GM21723 (cell line): ENCODE results near the gene CRTC1.

Source experiments
- ATAC-seq: cut with Tn5 transposase; IDR thresholded peaks from one replicate; pipeline ENCODE4 v1.9.1; 2021; ENCODE audit warnings: mild to moderate bottlenecking, moderate library complexity; ENCODE audit not compliant: unreplicated experiment

The CRTC1 gene

DNA sequence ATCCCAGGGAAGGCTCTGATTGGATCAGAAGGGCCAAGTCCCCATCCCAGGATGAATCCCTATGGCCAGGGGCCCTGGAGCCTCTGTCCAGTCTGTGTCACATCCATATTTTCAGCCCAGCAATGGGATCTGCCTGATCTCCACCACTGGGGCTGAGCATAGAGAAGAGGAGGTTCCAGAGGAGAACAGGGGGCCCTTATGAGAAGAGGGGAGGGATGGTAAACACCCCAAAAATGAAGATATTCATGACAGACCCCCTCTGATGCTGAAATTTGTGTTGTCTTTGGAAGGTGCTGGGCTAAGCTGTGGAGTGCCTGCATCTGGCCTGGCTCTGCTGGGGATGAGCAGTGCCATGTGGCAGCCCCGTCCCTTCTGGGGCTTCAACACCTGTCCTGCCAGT is 32.2 kb upstream of the CRTC1 start:
- no peak for ATAC-seq

DNA sequence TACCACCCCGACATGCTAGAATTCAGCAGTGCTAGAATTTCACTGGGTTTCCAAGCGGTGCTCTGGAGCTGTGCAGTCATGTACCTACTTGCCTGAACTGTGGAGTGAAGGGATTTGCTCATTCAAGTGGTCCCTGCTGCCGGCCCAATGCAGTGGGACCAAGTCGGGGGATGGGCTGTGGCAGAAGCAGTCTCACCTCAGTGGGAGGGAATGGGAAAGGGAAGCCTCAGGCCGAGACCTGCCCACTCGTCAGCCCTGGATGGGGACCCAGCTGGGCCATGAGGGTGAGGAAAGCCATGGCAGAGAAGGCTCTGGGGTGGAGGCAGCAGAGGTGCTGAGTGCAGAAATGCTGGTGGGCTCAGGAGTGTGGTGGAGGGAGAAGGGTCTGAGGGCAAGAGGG is 31.7 kb upstream of the CRTC1 start:
- ATAC-seq, result no peak

DNA sequence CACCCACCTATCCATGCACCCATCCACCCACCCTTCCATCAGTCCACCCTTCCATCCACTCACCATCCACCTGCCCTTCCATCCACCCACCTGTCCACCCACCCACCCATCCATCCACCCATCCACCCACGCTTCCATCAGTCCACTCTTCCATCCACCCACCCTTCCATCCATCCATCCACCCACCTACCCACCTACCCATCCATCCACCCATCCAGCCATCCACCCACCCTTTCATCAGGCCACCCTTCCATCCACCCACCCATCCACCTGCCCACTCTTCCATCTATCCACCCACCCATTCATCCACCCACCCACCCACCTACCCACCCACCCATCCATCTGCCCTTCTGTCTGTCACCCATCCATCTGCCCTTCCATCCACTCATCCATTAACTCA is 29.6 kb upstream of the CRTC1 start:
- no peak for ATAC-seq

DNA sequence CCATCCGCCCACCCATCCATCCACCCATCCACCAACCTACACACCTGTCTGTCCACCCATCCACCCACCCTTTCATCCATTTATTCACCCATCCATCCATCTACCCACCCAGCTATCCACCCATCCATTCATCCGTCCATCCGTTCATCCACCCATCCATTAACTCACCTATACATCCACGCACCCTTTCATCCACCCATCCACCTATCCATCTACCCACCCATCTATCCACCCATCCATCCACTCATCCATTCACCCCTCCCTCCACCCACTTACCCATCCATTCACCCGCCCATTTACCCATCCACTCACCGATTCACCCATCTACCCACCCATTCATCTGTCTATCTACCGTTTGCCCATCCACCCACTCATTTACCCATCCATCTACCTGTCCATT is 29.0 kb upstream of the CRTC1 start:
- ATAC-seq, result no peak

DNA sequence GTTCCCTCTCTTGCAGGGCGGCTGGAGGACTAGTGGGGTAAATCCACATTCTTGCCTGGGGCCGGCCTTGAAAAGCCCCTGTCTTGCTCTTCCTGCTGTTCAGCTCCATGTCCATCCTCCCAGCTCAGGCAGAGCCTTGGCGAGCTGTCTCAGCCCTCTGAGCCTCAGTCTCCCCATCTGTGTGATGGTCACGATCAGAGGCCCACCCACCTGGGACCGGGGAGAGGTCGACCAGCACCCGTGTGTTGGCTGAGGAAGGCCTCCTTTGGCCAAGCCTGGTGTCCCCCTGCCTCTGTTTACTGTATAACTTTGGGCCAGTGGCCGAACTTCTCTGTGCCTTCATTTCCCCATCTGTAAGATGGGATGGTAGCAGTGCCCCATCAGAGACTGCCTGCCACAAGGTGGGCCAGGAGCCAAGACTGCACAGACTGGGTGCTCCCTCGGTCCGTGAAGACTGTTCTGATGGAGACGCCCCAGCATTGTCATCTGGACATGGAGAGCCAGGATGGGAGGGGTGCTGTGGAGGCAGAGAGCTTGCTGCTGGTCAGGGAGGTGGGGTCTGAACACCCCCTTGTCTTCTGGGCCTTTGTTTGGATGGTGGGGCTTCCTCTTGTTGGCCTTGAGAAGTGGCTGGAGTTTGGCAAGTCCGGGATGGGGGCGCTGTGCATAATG is 28.2 kb upstream of the CRTC1 start:
- no peak for ATAC-seq

DNA sequence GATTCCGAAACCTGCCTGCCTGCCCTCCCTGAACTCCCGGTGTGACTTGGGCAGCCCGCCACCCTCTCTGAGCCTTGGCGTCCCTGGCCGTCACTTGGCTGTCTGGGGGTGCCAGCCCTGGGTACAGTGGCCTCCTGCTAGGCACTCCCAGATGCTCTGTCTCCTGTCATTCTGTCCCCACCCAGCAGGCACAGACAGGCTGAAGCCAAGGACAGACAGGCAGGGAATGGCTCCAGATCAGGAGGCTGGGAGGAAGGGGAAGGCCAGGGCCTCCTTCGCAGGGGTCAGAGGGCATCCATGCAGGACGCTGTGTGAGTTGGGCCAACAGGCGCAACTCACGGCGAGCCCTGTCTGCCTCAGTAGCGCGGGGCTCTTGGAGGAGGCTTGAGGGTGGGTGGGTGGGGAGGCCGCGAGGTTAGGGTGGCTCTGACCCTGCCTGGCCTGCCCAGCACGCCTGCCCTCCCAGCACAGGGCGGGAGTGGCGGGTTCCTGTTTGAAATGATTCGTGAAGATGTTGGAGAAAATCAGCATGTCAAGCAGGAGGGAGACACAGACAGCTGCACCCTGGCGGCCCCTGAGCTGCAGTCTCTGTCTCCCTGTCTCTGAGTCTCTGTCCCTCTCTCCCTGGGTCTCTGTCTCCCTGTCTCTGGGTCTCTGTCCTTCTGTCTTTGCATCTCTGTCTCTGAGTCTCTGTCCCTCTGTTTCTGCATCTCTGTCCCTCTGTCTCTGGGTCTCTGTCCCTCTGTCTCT is 27.0 kb upstream of the CRTC1 start:
- ATAC-seq, result no peak

DNA sequence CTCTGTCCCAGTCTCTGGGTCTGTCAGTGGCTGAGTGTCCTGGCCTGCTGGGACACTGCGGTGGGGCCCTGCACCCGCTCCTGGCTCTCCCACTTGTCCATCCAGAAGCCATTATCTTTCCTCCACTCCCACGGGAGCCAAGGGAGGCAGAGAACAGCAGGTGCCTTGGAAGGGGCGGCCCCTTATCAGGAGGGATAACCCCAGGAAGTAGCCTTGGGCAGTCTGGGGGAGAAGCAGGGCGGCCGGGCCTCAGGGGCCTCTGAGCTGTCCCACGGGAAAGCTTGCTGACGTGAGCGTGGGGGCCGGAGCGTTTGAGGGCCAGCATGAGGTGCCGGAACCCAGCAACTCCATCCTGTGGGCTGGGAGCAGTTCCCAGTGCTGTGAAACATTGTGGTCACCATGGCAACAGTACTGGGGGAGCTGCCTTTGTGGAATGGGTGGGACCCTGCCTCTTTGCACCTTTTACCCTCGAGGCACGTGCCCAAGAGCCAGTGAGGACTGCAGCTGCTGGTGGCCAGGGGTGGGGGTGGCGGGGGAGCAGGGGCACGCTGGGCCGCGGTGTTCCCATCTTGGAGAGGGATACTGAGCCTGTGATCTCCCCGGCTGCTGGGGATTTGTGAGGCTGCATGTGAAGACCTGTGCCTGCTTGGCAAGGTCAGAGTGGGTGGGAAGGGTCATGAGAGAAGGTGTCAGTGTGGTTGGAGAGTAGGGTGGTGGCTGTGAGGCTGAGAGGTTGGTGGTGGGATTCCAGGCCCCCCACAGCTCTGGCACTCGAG is 25.7 kb upstream of the CRTC1 start:
- no peak for ATAC-seq

DNA sequence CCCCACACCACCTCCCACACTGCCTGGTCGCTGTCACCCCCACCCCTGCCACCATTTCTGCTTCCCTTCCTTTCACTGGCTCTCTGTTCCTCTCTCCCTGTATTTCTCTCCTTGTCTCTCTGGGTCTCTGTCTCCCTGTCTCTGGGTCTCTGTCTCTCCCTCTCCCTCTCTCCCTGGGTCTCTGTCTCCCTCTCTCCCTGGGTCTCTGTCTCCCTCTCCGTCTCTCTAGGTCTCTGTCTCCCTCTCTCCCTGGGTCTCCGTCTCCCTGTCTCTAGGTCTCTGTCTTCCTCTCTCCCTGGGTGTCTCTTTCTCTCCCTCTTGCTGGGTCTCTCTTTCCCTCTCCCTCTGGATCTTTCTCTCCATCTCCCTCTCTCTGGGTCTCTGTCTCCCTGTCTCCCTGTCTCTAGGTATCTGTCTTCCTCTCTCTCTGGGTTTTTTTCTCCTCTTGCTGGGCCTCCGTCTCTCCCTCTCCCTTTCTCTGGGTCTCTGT is 25.1 kb upstream of the CRTC1 start:
- ATAC-seq, result no peak

DNA sequence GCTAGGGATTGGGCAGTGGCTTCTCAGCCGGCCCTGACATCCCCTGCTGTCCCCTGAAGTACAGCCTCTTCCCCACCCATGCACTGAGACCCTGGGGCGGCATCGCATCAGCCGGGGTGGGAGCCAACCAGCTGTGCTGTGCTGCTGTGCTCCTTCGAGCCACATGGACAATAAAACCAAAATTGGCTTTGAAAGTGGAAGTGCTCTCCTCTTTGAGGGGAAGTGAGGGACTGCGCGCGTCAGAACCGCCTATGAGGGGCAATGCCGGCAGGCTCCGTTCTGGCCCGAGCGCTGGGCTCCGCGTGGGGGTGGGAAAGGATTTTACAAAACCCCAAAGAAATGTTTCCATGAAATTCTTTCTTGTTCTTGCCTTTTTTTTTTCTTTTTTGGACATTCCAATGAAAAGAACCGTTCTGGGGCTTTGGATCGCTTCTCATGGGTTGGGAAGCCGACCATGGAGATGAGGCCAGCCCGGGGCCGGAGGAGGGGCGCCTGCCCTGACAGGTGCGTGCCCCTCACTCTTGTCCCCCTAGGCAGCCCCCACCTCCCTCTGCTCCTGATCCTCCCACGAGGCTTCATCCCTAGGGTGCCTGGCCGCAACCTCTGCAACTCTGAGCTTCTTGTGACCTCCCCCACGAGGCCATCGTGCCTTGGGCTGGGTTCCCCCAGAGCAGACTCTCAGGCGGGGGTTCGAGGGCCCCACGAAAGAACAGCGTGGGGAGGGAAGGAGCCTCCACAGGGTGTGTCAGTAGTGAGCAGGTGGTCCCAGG is 24.0 kb upstream of the CRTC1 start:
- ATAC-seq, result no peak

DNA sequence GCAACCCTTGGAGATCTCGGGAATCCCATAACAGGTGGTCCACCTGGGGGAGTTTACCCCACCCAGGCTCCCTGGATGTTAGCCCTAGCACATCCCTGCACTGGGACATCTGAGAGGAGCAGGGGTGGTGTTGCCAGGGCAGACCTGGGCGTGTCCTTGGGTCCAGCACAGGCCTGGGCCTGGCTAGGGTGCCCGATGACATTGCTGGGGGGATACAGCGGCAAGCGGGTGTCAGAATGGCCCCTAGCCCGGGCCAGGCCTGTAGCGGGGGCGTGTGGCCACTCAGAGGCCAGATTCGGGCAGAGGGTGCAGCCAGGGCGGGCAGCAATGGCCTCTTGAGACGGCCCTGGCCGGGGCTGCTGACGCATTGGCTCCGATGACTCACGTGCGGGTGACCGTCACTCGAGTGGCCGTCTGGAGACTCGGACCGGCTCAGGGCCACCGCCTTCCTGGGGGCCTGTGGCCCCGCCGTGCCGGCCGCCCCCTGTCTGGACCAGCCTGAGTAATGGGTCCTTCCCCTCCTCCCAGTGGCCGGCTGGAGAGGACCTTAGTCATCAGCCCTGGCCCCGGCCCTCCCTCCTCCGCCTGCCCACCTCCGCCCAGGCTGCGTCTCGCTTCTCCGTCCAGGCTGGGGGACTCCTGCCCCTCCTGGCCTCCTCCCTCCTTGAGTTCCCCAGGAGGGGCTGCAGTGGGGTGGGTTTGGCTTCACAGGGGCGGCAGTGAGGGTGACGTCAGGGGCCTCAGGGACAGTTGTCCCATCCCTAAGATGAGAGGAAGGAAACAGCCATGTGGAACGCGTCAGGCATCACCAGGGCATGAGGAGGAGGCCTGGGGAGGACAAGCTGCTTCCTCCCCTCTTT is 23.2 kb upstream of the CRTC1 start:
- no peak for ATAC-seq

DNA sequence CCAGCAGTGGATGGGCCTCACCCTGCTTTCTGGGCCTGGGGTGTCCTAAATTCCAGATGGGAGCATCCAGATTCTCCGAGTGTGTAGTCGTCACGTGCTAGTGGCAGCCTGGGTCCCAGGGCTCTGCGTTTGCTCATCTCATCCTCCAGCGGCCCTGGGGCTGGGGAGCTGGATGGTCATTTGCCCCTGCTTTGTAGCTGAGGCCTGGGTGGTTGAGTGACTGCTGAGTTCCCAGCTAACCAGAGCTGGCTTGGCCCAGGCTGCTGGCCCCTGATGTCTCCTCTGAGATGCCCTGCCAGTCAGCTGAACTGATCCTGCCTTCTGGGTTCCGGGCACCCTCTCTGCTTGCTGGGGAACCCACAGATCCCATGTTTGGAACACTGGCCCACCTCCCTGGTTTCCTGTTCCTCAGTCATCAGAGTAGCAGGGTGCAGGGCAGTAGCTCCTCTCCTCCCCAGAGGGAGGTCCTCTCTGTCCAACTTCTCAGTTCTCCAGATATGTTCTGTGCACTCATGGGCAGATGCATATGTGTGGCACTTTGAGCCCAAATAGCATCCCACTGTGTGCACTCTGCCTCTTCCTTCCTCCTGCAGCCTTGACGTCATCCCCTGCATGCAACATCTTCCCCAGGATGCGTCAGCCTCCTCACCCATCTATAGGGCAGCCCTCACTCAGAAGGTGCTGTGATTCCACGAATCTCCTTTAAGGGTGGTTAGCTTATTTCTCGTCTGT is 22.4 kb upstream of the CRTC1 start:
- no peak for ATAC-seq

DNA sequence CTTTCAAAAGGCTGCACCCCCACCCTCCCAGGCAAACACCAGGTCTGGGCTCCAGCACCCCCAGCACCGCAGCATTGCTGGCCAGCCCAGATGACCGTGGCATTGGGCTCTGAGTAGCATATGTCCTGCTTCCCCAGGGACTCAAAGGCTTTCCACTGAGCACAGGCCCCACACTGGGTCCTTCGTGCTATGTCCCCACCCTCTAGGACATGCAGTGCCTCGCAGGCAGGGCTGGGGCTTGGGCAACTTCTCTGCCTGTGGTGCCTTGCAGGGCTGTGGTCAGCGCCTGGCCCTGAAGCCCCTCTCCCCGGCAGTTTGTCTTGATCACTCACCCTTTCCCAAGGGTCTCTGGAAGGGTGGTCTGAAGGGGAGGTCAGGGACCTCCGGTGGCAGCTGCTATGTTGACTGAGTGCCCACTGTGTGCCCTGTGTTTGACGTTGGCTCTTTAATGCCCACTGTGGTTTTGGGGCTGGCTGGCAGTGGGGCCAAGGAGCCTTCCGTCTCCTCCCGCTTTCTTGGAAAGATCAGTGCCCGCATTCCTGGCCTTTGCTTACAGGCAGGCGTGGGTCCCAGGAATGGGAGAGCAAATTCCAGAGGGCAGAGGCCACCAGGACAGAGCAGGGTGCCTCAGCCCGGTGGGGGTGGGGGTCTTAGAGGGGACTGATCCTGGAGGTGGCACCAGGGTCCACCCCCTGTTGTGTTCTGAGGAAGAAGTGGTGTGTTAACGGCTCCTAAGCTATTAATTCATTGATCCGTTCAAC is 20.3 kb upstream of the CRTC1 start:
- no peak for ATAC-seq

DNA sequence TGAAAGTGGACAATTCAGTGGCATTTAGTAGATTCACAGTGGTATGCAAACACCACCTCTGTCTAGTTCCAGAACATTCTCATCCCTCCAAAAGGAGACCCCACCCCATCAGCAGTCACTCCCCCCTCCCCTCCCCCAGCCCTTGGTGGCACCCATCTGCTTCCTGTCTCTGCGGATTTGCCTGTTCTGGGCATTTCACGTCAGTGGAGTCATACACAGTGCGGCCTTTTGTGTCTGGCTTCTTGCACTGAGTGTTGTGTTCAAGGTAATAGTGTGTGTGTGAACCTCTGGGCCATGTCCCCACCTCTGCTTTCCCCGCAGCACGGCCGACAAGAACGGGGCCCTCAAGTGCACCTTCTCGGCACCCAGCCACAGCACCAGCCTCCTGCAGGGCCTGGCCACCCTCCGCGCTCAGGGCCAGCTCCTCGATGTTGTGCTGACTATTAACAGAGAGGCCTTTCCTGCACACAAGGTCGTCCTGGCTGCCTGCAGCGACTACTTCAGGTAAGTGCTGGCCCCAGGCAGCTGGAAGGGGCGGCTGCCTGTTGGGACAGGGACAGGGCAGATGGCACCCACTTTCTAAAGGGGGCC is 19.4 kb upstream of the CRTC1 start:
- no peak for ATAC-seq

DNA sequence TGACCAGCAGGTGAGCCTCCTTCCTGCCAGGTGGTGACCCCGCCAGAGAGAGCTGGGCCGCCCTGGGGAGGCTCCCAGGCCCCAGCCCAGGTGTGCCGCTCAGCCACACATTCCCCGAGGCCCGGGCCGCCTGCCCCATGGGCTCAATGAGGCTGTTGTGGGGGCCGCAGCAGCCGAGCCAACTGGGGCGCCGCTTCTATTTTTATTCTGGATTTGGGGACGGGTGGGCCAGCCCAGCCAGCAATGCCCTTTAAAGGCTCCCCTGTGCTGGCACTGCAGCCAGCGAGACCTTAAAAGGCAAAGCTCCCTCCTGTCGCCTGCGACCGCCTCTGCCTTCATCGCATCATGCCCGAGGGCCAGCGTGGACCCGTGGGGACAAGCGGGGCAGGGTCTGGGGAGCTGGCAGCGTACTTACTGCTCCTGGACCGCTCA is 17.7 kb upstream of the CRTC1 start:
- no peak for ATAC-seq

DNA sequence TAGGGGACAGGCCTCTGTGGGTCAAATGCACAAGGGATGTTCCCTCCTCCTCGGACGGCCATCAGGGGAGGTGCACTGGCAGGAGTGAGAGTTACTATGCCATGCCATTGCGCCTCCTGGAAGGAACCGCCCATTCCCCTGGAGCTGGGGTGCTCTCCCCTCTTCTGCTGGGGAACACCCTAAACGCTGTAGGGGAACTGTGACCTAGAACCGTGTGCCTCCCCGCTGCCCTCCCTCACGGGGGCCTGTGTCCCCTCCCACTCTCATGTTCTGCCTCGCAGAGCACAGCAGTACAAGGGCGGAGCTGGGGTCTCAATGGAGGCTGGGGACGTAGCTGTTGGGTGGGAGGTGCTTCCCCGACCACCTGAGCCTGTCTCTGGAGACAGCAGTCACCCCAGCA is 17.2 kb upstream of the CRTC1 start:
- no peak for ATAC-seq

DNA sequence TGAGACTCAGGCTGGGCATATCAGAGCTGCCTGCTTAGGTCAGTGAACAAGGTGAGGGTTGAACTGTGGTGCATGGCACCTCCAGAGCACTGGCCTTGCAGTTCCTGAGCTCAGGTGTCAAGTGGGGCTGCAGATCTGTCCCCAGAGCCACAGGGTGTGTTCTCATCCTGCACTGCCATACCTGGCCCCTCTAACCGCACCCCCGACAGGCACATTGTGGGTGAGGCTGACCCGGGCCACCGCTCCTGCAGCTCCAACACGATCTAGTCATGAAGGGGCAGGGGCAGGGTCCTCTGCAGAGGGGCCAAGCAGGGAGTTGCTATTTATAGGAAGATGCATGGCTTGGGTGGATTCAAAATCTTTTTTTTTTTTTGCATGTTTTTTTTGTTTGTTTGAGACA is 16.7 kb upstream of the CRTC1 start:
- ATAC-seq, result no peak

DNA sequence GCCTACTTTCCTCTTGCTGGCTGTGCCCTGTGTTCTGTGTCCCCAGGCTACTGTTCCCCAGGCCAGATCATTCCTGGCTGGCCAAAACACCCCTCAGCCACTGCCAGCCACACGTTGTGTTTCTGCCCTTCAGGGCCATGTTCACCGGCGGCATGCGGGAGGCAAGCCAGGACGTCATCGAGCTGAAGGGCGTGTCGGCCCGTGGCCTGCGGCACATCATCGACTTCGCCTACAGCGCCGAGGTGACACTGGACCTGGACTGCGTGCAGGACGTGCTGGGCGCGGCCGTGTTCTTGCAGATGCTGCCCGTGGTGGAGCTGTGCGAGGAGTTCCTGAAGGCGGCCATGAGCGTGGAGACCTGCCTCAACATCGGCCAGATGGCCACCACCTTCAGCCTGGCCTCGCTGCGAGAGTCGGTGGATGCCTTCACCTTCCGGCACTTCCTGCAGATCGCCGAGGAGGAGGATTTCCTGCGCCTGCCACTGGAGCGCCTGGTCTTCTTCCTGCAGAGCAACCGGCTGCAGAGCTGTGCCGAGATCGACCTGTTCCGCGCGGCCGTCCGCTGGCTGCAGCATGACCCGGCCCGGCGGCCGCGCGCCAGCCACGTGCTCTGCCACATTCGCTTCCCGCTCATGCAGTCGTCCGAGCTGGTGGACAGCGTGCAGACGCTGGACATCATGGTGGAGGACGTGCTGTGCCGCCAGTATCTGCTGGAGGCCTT is 15.8 kb upstream of the CRTC1 start:
- no peak for ATAC-seq

DNA sequence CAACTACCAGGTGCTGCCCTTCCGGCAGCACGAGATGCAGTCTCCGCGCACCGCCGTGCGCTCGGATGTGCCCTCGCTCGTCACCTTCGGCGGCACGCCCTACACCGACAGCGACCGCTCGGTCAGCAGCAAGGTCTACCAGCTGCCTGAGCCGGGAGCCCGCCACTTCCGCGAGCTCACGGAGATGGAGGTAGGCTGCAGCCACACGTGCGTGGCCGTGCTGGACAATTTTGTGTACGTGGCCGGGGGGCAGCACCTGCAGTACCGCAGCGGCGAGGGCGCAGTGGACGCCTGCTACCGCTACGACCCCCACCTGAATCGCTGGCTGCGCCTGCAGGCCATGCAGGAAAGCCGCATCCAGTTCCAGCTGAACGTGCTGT is 15.2 kb upstream of the CRTC1 start:
- ATAC-seq, result no peak
